NCI-H1092 (cell line): ENCODE measurements around the gene SHROOM4.
A peak's percentile ranks its signal among the peaks of the same experiment; 100 is the strongest.

Source experiments
- DNase-seq: peaks from one replicate; lab custom pipeline; 2025; lab: John Stamatoyannopoulos, UW

The SHROOM4 gene

DNA sequence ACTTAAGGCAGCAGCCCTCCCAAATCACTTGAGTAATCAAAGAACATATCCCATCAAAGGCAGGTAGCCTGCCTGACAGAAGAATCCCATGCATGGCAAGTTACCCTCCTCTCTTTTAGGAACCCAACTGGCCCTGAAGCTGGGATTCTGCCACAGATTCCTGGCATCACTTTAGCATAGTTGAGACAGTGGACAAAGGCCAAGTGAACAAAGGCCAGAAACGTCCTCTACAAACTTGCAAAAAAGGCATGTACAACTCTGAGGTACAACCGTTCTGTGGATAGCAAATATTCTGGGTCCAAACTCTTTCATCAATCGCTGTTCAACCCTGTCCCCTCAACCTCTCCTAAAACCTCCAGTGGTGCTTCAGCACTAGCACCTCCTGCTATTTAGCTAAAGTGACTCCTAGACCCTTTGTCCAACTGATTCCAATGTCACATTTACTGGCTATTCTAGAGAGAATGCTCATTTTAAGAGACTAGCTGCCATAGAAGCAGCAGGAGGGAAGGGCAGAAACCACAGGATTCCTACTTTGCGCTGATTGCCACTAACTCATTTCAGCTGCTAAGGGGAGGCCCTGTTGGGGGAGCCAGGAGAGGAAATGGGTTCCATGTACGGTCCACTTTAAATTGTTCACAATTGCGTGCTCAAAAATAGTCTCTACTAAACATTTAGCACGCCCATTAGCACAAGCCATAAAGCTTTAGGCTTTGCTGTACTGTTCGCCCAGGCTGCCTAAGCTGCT is 105.9 kb downstream of the SHROOM4 start:
- no peak for DNase-seq

DNA sequence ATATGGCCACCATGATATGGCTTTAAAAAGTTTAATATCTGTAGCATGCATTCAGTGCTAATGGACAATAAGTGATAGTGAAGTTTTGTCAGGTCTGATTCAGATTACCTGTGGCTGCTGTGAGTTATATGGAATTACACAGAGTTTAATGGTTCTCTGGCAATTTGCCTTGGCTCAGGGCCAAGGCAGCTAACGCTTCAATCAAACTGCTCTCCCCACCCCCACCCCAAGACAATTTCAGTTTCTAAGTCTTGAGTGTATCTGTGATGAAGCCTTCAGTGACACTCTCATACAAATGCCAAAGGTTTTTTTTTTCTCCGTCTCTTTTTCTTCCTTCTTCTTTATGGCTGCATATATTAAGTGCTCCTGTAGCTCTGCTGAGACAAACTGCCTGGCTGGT is 106.6 kb downstream of the SHROOM4 start:
- DNase-seq: no peak

GRCh38 chrX:50705042-50705441 is 109.0 kb downstream of the SHROOM4 start:
- DNase-seq: no peak

DNA sequence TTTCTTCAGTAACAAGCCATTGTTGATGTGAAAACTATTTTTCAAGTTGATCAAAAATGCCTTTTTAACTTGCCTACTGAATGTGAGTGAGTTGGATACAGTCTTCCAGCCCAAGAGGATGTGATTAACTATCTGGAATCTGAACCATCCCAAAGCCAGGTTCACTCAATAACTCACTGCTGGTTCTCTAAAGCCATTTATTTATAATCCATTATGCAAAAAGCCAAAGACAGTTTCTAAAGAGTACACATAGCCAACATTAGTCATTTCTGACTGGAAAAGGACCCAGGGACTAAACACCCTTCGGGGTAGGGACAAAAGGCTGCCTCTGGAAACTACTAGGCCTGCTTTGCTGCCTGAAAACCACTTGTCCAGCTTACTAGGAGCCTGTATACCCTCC is 109.6 kb downstream of the SHROOM4 start:
- no peak for DNase-seq

- no peak for DNase-seq
Observed at GRCh38 chrX:50700921-50701320, 113.1 kb downstream of the SHROOM4 start.

GRCh38 chrX:50698944-50699343 is 115.0 kb downstream of the SHROOM4 start:
- no peak for DNase-seq

GRCh38 chrX:50697691-50698090 is 116.3 kb downstream of the SHROOM4 start:
- no peak for DNase-seq

DNA sequence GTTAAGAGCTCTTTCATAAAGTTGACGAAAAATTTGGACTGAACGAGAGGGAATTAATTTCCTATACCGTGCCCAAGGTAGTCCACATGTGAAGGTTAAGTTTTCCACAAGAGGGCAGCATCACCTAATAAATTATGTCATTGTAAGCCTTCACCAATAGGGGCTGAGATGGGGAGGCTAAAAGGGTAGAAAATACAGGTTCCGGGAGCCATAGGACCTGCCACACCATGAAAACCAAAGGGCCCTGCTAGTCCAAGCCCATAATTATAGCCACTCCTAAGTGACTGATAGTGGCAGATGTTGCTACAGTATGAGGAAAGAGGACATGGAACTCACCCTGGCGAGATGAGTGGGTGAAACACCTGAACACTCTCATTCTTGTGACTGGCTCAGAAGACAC is 122.2 kb downstream of the SHROOM4 start:
- peak; percentile 36 for DNase-seq

GRCh38 chrX:50684871-50685270 is 129.1 kb downstream of the SHROOM4 start:
- no peak for DNase-seq

GRCh38 chrX:50680990-50681389 is 133.0 kb downstream of the SHROOM4 start:
- peak; percentile 0 for DNase-seq

DNA sequence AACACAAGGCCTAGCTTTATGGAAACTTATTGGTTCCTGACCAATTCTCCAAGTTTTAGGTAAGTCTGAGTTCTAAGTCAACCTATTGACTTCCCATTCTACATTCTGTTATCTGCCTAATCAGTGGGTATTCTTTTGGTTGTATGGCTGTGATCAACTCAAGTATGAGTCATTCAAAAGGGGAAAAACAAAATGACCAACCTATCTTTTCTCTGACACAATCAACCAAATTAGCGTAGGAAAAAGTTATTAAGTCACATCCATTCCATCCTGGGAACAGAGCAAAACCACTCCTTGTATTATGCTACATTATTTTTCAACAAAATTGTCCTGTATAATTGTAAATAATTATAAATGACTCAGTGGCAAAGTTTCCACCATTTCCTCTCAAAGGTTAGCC is 136.2 kb downstream of the SHROOM4 start:
- no peak for DNase-seq

DNA sequence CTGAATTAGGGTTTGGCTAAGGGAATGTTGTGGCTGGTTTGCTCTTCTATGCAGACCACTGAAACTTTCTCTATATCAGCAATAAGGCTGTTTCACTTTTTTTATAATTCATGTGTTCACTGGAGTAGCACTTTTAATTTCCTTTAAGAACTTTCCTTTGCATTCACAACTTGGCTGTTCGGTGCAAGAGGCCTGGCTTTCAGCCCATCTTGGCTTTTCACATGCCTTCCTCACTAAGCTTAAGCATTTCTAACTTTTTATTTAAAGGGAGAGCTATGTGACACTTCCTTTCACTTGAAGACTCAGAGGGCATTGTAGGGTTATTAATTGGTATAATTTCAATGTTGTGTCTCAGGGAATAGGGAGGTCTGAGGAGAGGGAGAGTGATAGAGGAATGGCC is 142.3 kb downstream of the SHROOM4 start:
- DNase-seq: no peak

GRCh38 chrX:50668860-50669259 is 145.1 kb downstream of the SHROOM4 start:
- DNase-seq: no peak

DNA sequence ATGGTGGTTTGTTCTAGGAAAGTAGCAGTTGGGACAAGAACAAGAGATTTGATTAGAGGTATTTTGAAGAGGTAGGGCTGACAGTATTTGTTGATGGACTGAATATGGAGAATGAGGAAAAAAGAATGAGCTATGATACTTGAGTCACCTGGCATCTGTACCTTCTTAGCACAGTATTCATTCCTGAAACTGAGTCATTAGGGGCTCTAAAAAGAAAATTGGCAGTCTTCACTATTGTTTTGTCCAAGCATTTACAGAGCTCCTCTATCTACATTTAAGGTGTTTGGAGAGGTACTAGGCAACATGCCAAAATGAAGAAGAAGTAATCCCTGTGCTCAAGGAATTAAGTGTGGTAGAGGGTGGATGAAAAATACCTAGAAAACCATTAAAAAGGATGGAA is 165.8 kb downstream of the SHROOM4 start:
- DNase-seq: no peak

DNA sequence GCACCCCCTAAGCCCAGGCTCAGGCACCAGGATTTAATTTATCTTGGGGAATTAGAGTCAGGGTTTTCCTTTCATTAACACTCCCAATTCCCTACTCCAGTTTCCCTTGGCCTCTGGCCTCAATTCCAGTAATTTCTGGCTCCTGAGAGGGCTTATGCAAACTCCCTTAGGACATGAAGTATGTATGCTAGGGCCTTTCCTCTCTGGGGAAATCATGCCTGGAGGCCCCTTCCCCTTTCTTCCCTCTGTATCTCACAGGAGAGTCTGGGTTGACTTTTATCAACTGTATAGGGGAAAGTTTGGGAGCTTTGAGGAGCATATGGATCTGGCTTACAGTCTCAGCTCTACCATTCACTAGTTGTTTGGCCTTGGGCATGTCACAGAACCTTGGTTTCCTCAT is 169.5 kb downstream of the SHROOM4 start:
- no peak for DNase-seq

DNA sequence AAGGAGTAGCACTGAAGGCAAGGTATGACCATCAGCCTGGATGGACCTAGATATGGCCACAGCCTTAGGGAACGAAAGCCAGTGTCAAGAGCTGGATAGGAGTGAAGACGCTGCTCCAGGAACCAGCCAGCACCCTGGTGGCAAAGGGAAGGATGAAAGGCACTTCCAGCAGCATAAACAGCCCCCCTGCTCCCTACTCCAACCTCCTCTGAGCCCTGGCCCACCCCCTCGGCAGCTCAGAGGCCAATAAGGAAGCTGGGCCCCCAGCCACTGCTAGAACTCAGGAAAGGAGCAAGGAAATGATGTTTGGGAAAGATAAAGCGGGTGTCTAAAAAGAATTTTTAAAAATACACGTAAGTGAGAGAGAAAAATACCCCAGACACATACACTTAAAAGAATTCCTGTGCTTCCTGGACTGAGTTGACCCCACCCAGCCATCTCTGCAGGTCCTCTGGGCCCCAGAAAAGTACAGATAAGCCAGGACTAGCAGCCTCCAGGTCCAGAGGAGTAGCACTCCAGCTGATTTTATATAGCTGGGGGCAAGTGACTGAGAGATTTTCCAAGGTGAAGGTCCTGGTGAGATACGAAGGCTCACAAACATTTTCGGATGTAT is 170.4 kb downstream of the SHROOM4 start:
- DNase-seq: no peak

GRCh38 chrX:50638123-50638522 is 175.9 kb downstream of the SHROOM4 start:
- no peak for DNase-seq

DNA sequence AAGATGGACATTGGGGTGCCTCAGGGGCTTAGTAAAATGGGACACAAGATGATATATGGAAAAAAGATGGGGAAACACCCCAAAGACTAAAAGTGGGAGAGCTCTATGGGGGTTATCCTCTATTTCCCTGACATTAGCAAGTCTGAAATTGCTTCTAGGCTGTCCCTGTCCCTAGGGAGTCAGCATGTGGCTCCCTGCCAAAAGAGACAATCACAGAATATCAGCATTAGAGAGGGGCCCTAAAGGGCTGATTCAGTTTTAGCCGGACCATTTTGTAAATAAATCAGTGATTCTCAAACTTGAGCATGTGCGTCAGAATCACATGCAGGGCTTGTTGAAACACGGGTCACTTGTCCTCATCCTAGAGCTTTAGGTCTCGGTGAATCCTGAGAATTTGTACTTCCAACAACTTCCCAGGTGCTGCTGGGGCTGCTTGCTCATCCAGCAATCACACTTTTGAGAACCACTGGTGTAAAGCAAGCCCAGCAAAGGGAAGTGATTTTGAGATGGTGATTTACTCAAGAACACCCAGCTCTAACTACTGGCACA is 178.1 kb downstream of the SHROOM4 start:
- DNase-seq: peak; percentile 2

- no peak for DNase-seq
Observed at GRCh38 chrX:50635162-50635561, 178.8 kb downstream of the SHROOM4 start.

GRCh38 chrX:50629774-50630173 is 184.2 kb downstream of the SHROOM4 start:
- no peak for DNase-seq

GRCh38 chrX:50627696-50628095 is 186.3 kb downstream of the SHROOM4 start:
- DNase-seq: no peak

DNA sequence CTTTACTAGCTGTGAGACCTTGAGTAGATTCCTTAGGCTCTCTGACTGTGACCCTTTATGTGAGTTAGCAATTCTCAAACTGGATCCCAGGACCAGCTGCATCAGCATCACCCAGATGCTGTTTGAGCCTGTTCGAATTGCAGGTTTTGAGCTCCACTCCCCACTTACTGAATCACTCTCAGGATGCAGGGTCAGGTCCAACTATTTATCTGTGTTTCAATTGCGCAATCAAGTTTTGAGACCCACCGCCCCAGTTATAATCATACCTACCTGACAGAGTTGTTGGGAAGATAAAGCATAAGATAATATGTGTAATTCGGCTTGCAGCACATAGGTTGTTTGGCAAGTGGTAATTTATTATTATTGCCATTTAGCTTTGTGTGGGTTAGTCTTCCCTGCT is 187.6 kb downstream of the SHROOM4 start:
- no peak for DNase-seq

GRCh38 chrX:50622751-50623150 is 191.2 kb downstream of the SHROOM4 start:
- no peak for DNase-seq
